DOHH2 (cell line): ENCODE measurements around the gene IPO11.

Experiments
- H3F3A ChIP-seq: fragments of 200-600 bp; sonication (generic), shearing (Covaris generic); 2 replicates; pipeline ENCODE4 v1.6.0; 2016; ENCODE audit warnings: antibody characterized with exemption, mild to moderate bottlenecking; ENCODE audit not compliant: control insufficient read depth, insufficient read depth
- H3K27ac ChIP-seq: fragments of 200-600 bp; sonication (generic); 2 replicates; pipeline ENCODE4 v1.5.1; 2014; ENCODE audit warnings: low read depth, mild to moderate bottlenecking, low read length, moderate library complexity
- H3K27me3 ChIP-seq: fragments of 200-600 bp; sonication (generic); 2 replicates; pipeline ENCODE4 v1.6.1; 2014; ENCODE audit warnings: mild to moderate bottlenecking, low read length, mixed read lengths; ENCODE audit not compliant: control insufficient read depth
- H3K36me3 ChIP-seq: fragments of 200-600 bp; sonication (generic); 2 replicates; pipeline ENCODE4 v1.6.1; 2014; ENCODE audit warnings: mild to moderate bottlenecking, low read length, moderate library complexity, mixed read lengths; ENCODE audit not compliant: control insufficient read depth
- H3K4me1 ChIP-seq: fragments of 200-600 bp; sonication (generic); 2 replicates; pipeline ENCODE4 v1.6.1; 2014; ENCODE audit warnings: mild to moderate bottlenecking, low read length, mixed read lengths; ENCODE audit not compliant: control insufficient read depth
- H3K4me2 ChIP-seq: fragments of 200-600 bp; sonication (generic); 2 replicates; pipeline ENCODE4 v1.6.0; 2014; ENCODE audit warnings: mild to moderate bottlenecking, low read length, moderate library complexity
- H3K4me3 ChIP-seq: fragments of 200-600 bp; sonication (generic); 2 replicates; pipeline ENCODE4 v1.5.1; 2014; ENCODE audit warnings: mild to moderate bottlenecking, low read length, mixed read lengths
- H3K79me2 ChIP-seq: fragments of 200-600 bp; sonication (generic); 2 replicates; pipeline ENCODE4 v1.6.1; 2014; ENCODE audit warnings: mild to moderate bottlenecking, low read length, mixed read lengths; ENCODE audit not compliant: control insufficient read depth
- H3K9me2 ChIP-seq: fragments of 200-600 bp; sonication (generic); replicated peaks from 2 replicates; pipeline ENCODE4 v1.6.1; 2014; ENCODE audit warnings: mild to moderate bottlenecking, low read length, mixed read lengths; ENCODE audit not compliant: control insufficient read depth
- H3K9me3 ChIP-seq: fragments of 200-600 bp; sonication (generic); 2 replicates; pipeline ENCODE4 v1.6.1; 2014; ENCODE audit warnings: antibody characterized with exemption, low read length, mixed read lengths; ENCODE audit not compliant: control insufficient read depth, insufficient read depth
- H4K20me1 ChIP-seq: fragments of 200-600 bp; sonication (generic); 2 replicates; pipeline ENCODE4 v1.6.0; 2014; ENCODE audit warnings: low read depth, mild to moderate bottlenecking, antibody characterized with exemption, low read length, moderate library complexity; ENCODE audit not compliant: control insufficient read depth, insufficient read depth
- EZH2phosphoT487 ChIP-seq: fragments of 200-600 bp; sonication (generic); IDR thresholded peaks from 2 replicates; pipeline ENCODE4 v1.6.1; 2017; ENCODE audit warnings: borderline replicate concordance, mild to moderate bottlenecking, antibody characterized with exemption, low read length, moderate library complexity, mixed read lengths
- TF ChIP-seq, protein P1 (sequence below): fragments of 200-600 bp; sonication (generic); IDR thresholded peaks from one replicate; pipeline ENCODE4 v1.5.1; 2014; ENCODE audit warnings: antibody characterized with exemption, mild to moderate bottlenecking, low read depth, low read length; ENCODE audit not compliant: poor library complexity, severe bottlenecking

Gene IPO11

DNA sequence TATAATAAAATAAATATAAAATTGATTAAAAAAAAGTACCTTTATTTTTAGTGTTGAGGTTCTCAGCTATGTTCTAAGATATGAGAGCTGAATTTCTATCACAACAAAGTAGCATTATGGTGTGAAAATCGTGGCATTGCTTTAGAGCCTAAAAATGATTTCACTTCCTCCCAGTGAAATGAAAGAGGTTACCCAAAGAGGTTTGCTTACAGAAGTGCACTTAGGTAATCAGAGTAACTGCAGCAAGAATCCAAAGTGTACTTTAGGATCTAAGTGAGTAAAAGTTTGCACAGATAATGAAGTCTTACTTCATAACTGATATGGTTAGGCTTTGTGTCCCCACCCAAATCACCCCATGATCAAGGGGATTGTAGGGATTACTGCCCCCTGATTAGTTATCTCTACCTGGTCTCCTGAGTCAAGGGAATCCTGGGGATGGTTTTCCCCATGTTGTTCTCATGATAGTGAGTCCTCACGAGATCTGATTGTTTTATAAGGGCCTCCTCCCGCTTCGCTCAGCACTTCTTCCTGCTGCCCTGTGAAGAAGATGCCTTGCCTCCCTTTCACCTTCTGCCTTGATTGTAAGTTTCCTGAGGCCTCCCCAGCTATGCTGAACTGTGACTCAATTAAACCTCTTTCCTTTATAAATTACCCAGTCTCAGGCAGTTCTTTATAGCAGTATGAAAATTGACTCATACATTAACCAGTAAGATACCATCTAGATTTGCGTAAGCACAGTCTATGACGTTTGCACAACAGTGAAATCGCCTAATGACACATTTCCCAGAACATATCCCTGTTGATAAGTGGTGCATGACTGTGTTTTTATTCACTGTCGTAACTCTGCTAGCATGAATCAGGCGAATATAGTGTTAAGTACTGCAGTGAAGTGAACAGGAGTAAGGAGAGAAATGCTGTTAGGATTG is 125.7 kb downstream of the IPO11 start:
- Histone ChIP-seq H3K4me3 (no peak overlapping the region), H3F3A (no peaks in the 10 kb centered on the region), H3K9me3 (no peaks in the 10 kb centered on the region), H4K20me1 (no peaks in the 10 kb centered on the region), H3K36me3 (peaks cover 26% of the 10 kb centered on the region), H3K4me2 (no peak overlapping the region), H3K9me2 (no peaks in the 10 kb centered on the region), H3K4me1 (no peaks in the 10 kb centered on the region), H3K27ac (no peak overlapping the region), H3K27me3 (no peaks in the 10 kb centered on the region), H3K79me2 (no peaks in the 10 kb centered on the region)
- TF ChIP-seq EZH2phosphoT487: no peak
- TF ChIP-seq, protein P1, sequence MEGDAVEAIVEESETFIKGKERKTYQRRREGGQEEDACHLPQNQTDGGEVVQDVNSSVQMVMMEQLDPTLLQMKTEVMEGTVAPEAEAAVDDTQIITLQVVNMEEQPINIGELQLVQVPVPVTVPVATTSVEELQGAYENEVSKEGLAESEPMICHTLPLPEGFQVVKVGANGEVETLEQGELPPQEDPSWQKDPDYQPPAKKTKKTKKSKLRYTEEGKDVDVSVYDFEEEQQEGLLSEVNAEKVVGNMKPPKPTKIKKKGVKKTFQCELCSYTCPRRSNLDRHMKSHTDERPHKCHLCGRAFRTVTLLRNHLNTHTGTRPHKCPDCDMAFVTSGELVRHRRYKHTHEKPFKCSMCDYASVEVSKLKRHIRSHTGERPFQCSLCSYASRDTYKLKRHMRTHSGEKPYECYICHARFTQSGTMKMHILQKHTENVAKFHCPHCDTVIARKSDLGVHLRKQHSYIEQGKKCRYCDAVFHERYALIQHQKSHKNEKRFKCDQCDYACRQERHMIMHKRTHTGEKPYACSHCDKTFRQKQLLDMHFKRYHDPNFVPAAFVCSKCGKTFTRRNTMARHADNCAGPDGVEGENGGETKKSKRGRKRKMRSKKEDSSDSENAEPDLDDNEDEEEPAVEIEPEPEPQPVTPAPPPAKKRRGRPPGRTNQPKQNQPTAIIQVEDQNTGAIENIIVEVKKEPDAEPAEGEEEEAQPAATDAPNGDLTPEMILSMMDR: no peak

DNA sequence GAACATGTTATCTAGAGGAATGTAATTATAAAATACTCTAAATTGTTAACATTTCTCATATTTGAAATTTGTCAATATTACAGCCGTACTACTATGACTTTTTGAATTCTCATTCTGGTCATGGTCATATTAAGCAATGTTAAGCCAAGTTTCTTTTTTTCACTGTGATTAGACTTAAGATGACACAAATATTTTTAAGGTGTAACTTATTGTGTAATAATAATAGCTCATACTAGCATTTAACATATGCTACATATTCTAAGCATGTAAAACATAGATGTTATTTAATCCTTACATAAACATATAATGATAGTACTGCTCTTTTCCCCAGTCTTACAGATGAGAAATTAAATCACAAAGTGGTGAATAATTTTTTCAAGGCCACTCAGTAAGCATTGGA is 130.2 kb downstream of the IPO11 start:
- no peak overlapping the region for H3K4me2 ChIP-seq
- peaks cover 23% of the 10 kb centered on the region for H3K36me3 ChIP-seq
- no peak overlapping the region for H3K4me3 ChIP-seq
- TF ChIP-seq, protein P1: no peak
- TF ChIP-seq EZH2phosphoT487: no peak
- no peaks in the 10 kb centered on the region for H4K20me1 ChIP-seq
- no peak overlapping the region for H3K27ac ChIP-seq
- no peaks in the 10 kb centered on the region for H3K79me2 ChIP-seq
- no peaks in the 10 kb centered on the region for H3K27me3 ChIP-seq
- H3K9me3 ChIP-seq: no peaks in the 10 kb centered on the region
- H3K4me1 ChIP-seq: no peaks in the 10 kb centered on the region
- H3K9me2 ChIP-seq: no peaks in the 10 kb centered on the region
- H3F3A ChIP-seq: no peaks in the 10 kb centered on the region

DNA sequence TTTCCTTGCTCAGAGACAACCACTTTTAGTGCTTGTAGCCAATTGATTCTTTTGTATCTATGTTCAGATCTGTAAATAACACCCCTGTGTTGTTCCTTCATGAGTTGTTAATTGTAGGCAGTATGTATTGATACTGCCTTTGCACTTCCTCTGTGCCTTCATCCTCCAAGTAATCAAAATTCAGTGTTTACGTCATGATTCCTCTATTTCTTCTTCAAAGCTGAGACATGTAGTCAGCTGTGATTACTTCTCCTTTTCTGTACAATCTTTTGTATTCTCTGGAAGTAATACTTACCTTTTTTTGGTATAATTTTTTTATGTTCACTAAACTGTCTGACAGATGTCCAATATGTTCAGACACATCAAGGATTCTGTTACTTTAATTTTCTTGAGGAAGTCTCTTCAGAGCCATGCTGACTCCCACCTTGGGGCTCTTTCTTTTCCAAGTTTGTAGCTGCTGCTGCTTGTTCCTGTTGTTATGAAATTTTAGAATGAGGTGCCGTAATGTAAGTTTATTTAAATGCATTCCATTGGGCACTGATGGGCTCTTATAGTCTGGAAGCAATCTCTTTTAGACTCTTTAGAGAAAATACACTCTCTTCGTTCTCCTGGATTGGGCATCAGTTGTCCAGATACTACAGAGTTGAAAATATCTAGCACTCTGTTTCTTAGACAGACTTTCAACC is 135.5 kb downstream of the IPO11 start:
- no peaks in the 10 kb centered on the region for H3K9me2 ChIP-seq
- H4K20me1 ChIP-seq: no peaks in the 10 kb centered on the region
- H3K27me3 ChIP-seq: no peaks in the 10 kb centered on the region
- 0 out of 2 replicates have a peak, but pooled peaks cover 3% of the 10 kb centered on the region for H3K4me1 ChIP-seq
- H3F3A ChIP-seq: no peaks in the 10 kb centered on the region
- no peak overlapping the region for H3K4me3 ChIP-seq
- no peak for TF ChIP-seq EZH2phosphoT487
- TF ChIP-seq, protein P1: no peak
- no peak overlapping the region for H3K27ac ChIP-seq
- no peaks in the 10 kb centered on the region for H3K9me3 ChIP-seq
- H3K79me2 ChIP-seq: no peaks in the 10 kb centered on the region
- H3K4me2 ChIP-seq: no peak overlapping the region
- peaks cover 9% of the 10 kb centered on the region for H3K36me3 ChIP-seq
